Activated CD8-positive, alpha-beta memory T cell treated with anti-CD3 and anti-CD28 coated beads for 24 hours (primary cell): Measurements from ENCODE around the gene ADCK2.
"Not testable (repeated sequence)": the region's sequence is repeated elsewhere in the genome, so short reads cannot be mapped to it uniquely, and the experiment has no call there.

Source experiments
- DNase-seq: peaks from one replicate; pipeline ENCODE4 v3.0.0-alpha.2; 2020

ADCK2 gene

GRCh38 chr7:140674899-140675701 lies 2.4 kb downstream of the ADCK2 start:
- no peak for DNase-seq

- no peak for DNase-seq
These were observed 3.0 kb downstream of the ADCK2 start for GRCh38 chr7:140675726-140676125.

GRCh38 chr7:140676306-140676705 lies 3.6 kb downstream of the ADCK2 start:
- DNase-seq, result no peak

- DNase-seq, result not testable (repeated sequence)
These were observed 4.2 kb downstream of the ADCK2 start for GRCh38 chr7:140676956-140677355.

- DNase-seq, result no peak
These were observed 4.8 kb downstream of the ADCK2 start for GRCh38 chr7:140677496-140677895.

- no peak for DNase-seq
These were observed 5.5 kb downstream of the ADCK2 start for GRCh38 chr7:140678081-140678815.

- no peak for DNase-seq
These were observed 6.0 kb downstream of the ADCK2 start for GRCh38 chr7:140678816-140679130.

- DNase-seq, result no peak
These were observed 6.4 kb downstream of the ADCK2 start for GRCh38 chr7:140679186-140679585.

GRCh38 chr7:140680886-140681285 lies 8.1 kb downstream of the ADCK2 start:
- no peak for DNase-seq

- no peak for DNase-seq
These were observed 9.0 kb downstream of the ADCK2 start for GRCh38 chr7:140681766-140682165.

GRCh38 chr7:140683657-140684056 lies 10.9 kb downstream of the ADCK2 start:
- DNase-seq, result peak; percentile 32

GRCh38 chr7:140684066-140684950 lies 11.6 kb downstream of the ADCK2 start:
- peak; percentile 50 for DNase-seq

GRCh38 chr7:140685407-140686087 lies 12.8 kb downstream of the ADCK2 start:
- DNase-seq, result peak; percentile 28

- DNase-seq, result no peak
These were observed 14.2 kb downstream of the ADCK2 start for GRCh38 chr7:140686921-140687320.

- DNase-seq, result peak; percentile 43
These were observed 15.6 kb downstream of the ADCK2 start for GRCh38 chr7:140688341-140688740.

GRCh38 chr7:140689199-140690152 lies 16.7 kb downstream of the ADCK2 start:
- peak; percentile 40 for DNase-seq

GRCh38 chr7:140691376-140692045 lies 18.8 kb downstream of the ADCK2 start:
- no peak for DNase-seq

- DNase-seq, result not testable (repeated sequence)
These were observed 21.1 kb downstream of the ADCK2 start for GRCh38 chr7:140693849-140694248.

GRCh38 chr7:140694592-140694991 lies 21.8 kb downstream of the ADCK2 start:
- no peak for DNase-seq

- no peak for DNase-seq
These were observed 22.6 kb downstream of the ADCK2 start for GRCh38 chr7:140695381-140695780.
